Stimulated activated CD4-positive, alpha-beta T cell treated with anti-CD3 and anti-CD28 coated beads, Interleukin-15, amount 100 ng/mL, for 1 hour (primary cell): ENCODE results near the gene MYPN.

Source experiments
- DNase-seq, 2 donors: peaks; one replicate each; pipeline ENCODE4 v3.0.0-alpha.2; 2020; ENCODE audit warnings: low read depth in 1 of 2, low spot score in 1 of 2

Gene MYPN

GRCh38 chr10:68088740-68089139, 20.5 kb upstream of the MYPN start:
- no peak for DNase-seq

DNA sequence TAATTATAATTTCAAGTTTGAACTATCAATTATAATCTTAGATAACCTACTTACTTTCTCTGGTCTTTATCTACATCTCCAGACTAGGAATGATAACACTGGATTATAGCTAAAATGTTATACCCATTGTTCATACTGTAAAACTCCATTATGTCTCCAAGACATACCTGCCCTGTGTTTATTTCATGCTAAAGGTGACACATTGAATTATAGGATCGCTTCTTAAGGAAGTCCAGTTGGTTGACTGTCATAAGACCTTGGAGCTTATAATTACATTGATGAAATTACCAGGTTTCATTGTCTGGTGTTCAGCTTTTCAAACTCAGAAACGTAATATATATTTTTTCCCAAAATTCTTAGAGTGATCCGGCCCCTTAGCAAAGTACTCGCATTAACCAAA, 18.7 kb upstream of the MYPN start:
- DNase-seq = no peak

DNA sequence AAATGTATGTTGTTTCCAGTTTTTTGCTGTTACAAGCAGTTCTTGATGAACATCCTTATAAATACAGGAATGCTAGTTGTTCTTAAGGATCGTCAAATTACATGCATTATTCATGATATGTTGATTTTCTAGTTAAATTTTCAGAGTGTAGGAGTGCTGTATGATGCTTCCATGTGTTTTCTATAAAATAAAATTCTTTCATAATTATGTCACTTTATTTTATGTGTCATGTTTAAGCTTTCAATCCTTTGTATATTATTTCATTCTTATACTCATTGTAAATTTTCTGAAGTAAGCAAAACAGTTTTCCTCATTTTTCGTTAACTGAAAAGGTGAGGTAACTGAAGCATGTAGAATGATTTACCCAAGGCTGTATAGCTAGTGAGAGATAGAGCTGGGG, 16.8 kb upstream of the MYPN start:
- no peak for DNase-seq

DNA sequence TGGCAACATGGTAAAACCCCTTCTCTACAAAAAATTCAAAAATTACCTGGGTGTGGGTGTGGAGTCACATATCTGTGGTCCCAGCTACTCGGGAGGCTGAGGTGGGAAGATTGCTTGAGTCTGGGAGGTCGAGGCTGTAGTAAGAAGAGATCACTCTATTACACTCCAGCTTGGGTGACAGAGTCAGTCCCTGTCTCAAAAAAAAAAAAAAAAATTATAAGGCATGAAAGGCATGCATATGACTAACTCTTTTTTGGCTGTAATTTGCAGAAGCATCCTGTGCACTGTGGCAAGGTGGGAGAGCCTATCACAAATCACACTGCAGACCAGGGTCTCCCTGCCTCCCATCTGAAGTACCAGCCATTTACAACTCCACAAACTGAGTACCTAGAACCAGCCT, 14.1 kb upstream of the MYPN start:
- no peak for DNase-seq

- no peak for DNase-seq
Measured at GRCh38 chr10:68096913-68097516, 12.3 kb upstream of the MYPN start.

DNA sequence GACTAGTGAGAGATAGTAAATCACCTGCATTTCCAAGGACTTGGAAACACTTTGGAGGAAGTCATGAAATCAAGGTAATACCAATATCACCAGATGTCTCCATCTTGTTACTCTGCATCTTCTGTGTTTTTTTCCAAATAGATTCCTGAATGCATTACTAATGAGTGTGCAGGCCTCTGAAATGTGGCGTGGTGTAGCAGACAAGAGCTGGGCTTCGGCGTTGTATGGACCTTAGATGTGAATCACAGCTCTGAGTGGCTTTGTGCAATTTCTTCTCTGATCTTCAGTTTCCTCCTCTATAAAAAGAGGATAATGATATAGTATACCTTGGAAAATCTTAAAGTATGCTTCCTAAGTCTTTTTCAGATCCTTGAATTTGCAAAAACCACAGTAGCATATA, 9.6 kb upstream of the MYPN start:
- DNase-seq = no peak

- DNase-seq = no peak
Measured at GRCh38 chr10:68101066-68101465, 8.2 kb upstream of the MYPN start.

DNA sequence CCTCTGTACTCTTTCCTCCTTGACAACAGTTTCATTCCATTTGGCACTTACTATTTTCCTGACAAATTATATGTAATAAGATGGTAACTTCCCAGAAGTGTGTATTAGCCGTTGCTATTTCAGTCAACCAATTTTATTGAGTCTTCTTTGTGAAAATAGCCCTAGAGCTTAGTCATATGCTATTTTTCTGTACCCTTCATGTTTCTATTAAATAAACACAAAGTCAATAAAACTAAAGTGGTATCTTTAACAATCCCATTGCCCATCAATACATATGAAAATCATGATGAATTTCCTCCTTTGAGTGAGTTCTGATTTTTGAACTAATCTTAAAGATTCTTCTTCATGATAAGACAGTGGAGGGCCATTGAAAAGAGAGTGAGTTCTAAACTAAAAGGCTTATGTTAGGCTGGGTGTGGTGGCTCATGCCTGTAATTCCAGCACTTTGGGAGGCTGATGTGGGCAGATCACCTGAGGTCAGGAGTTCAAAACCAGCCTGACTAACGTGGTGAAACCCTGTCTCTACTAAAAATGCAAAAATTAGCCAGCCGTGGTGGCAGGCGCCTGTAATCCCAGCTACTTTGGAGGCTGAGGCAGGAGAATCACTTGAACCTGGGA, 5.9 kb upstream of the MYPN start:
- no peak for DNase-seq

- DNase-seq = no peak
Measured at GRCh38 chr10:68103901-68104300, 5.4 kb upstream of the MYPN start.

- DNase-seq = no peak
Measured at GRCh38 chr10:68105820-68106219, 3.5 kb upstream of the MYPN start.

DNA sequence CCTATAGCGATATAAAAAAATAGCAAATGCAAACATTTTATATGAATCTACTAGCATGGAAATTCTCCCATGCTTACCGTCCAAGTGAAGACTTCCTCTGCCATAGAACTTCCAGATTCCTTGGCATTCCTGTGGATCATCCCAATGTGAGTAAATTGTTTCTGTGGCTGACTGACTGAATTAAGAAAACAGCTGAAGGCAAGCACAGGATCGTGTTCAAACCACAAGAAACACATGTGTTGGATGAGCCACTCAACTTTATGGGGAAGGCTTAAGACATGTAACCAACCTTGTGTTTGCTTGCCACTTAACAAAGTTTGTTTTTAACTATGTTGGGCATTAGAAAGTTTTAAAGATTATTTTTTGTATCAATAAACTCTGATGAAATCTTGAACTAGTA, 2.6 kb upstream of the MYPN start:
- DNase-seq = no peak

GRCh38 chr10:68107651-68108050, 1.6 kb upstream of the MYPN start:
- DNase-seq = no peak

- DNase-seq = no peak
Measured at GRCh38 chr10:68108051-68108450, 1.2 kb upstream of the MYPN start.

- DNase-seq = no peak
Measured at GRCh38 chr10:68108653-68109052, 635 bp upstream of the MYPN start.

DNA sequence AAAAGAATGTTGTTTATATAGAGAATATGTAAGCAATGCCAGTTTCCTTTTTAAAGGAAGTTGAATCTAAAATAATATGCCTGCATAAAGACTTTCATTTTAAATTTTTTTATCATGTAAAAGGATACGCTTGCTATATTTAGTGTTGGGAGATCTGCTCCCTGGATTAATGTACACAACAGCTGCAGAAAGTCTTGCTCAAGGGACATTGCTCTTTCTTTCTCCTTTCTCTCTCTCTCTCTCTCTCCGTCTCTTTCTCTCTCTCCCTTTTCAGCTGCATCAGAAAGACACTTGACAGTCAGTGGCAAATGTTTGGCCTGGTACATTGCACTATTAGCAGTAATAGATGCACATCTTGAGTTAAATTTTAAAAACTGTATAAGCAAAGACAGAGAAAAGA, 739 bp downstream of the MYPN start:
- DNase-seq = no peak

DNA sequence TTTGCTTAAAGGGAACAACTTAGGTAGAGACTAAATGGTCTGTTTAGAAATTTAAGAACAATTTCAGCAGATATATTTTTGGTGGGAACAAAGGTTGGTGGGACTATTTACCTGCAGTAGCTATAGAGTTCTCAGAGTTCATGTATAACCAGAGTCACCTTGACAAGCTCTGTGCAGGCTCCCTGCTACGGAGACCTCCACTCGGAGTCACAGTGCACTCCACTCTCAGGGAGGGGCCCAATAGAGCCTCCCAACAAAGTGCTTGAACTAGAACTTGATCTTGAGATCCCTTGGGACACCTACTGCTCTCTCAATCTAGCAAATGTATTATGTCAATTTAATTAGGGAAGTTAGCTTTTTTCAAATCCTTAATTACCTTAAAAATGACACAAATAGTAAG, 2.3 kb downstream of the MYPN start:
- DNase-seq = no peak

DNA sequence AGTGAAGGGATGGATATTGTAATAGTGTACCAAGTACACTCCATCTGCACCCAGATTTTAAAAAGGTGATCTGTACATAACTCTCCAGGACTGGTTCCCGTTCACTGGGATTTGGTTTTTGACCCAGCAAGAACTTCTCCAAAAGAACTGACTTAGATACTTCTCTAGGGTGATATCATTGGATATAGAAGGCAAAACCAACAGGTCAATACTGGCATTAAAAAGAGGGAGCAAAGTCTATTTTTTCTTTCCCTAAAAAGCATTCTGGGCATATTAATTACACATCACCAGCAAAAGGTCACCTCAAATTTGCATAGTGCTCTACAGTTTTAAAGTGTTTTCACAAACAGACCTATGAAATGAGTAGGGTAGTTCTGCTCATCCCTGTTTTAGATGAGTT, 3.5 kb downstream of the MYPN start:
- DNase-seq = no peak

GRCh38 chr10:68118657-68119056, 9.4 kb downstream of the MYPN start:
- DNase-seq = no peak

- no peak for DNase-seq
Measured at GRCh38 chr10:68121020-68121743, 11.9 kb downstream of the MYPN start.

GRCh38 chr10:68121852-68122251, 12.6 kb downstream of the MYPN start:
- DNase-seq = no peak

GRCh38 chr10:68124718-68125117, 15.4 kb downstream of the MYPN start:
- no peak for DNase-seq

GRCh38 chr10:68125772-68126171, 16.5 kb downstream of the MYPN start:
- DNase-seq = no peak

DNA sequence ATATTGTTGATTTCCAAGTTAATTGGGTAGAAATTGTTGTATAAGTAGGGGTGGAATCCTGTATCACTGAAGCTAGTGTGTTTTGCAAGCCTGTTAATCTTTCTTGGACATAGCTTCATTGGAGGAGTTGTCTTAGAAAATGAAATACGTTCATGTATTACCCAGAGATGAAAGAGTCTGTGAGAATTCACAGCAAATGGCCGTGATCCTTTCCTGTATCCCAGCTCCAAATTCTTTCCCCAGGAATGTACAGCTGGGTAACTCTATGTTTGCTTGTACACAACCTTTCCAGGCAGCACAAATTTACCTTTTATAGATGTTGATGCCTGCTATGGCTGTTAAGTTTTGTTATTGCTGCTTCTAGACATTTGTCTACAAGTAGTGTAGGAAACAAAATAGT, 18.7 kb downstream of the MYPN start:
- DNase-seq = no peak
